HG03520 (cell line): ENCODE data around the gene CLDN20.
A peak's percentile ranks its signal among the peaks of the same experiment; 100 is the strongest.
"Not testable (repeated sequence)": the region's sequence is repeated elsewhere in the genome, so short reads cannot be mapped to it uniquely, and the experiment has no call there.

Experiments
- ATAC-seq: cut with Tn5 transposase; IDR thresholded peaks from one replicate; pipeline ENCODE4 v1.9.1; 2021; ENCODE audit warnings: mild to moderate bottlenecking, moderate library complexity; ENCODE audit not compliant: unreplicated experiment

CLDN20 gene

GRCh38 chr6:155263373-155264063 is at the start of gene CLDN20:
Gene CLDN20 (plus strand): TSS chr6:155264013. CDS start chr6:155275720, 11,707 bp downstream.
- no peak for ATAC-seq

DNA sequence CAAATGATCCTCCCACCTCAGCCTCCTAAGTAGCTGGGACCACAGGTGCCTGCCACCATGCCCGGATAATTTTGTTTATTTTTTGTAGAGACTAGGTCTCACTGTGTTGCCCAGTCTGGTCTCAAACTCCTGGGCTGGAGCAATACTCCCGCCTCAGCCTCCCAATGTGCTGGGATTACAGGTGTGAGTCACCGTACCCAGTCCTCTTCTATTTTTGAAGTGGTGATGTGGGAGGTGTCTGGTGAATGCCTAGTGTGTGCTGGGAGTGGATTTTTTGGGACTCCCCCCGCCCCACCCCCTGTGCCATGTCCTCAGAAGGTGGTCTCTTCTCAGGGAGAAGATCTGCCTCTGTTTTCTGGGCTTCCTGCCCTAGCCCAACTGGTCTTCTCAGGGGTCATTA is 47.9 kb upstream of the CLDN20 start:
- ATAC-seq, result no peak

- ATAC-seq, result no peak
Measured at GRCh38 chr6:155216312-155217046, 47.3 kb upstream of the CLDN20 start.

DNA sequence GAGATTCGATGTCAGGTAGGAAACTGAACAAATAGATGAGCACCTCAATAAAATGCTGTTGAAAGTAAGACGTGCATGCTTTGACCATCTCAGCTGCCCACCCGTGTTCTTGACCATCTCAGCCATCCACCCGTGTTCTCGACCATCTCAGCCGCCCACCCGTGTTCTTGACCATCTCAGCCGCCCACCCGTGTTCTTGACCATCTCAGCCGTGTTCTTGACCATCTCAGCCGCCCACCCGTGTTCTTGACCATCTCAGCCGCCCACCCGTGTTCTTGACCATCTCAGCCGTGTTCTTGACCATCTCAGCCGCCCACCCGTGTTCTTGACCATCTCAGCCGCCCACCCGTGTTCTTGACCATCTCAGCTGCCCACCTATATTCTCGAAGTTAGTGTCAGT is 45.1 kb upstream of the CLDN20 start:
- not testable (repeated sequence) for ATAC-seq

DNA sequence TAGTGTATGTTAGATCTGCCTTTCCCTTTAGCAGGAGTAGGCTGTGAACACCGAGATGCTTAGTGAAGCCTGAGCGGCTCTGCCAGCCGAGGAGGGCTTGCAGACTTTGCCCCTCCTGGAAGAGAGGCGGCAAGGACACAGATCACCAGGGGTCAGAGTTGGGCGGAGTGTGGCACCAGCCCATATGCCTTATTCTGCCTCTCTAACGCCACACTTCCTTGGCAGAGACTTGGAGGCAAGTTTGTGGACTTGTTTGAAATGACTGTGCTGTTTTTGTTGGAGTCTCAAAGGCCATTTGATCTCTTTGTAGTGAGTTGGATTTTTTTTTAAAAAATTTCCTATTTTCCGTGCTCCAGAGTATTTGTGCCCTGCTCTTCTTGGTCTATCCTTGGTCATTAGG is 44.5 kb upstream of the CLDN20 start:
- ATAC-seq, result no peak

- ATAC-seq, result no peak
Measured at GRCh38 chr6:155219858-155220301, 43.9 kb upstream of the CLDN20 start.

- no peak for ATAC-seq
Measured at GRCh38 chr6:155221086-155221485, 42.7 kb upstream of the CLDN20 start.

DNA sequence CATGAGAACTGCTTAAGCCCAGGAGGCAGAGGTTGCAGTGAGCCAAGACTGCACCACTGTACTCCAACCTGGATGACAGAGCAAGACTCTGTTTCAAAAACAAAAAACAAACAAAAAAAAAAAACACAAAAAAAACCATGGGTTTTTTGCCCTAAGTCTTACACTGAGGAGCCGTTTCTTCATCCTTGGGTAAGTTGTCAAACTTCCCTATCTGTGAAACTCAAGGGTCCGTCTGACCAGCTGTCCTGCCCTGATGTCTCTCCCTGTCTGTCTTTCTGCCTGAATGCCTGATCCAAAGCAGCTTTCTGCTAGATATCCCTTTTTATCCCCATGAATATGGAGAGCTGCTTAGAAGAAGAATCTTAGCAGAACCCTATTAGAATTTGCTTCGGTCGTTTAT is 41.3 kb upstream of the CLDN20 start:
- ATAC-seq, result no peak

- ATAC-seq, result peak; percentile 96
Measured at GRCh38 chr6:155223646-155224451, 40.0 kb upstream of the CLDN20 start.

- no peak for ATAC-seq
Measured at GRCh38 chr6:155224618-155225017, 39.2 kb upstream of the CLDN20 start.

DNA sequence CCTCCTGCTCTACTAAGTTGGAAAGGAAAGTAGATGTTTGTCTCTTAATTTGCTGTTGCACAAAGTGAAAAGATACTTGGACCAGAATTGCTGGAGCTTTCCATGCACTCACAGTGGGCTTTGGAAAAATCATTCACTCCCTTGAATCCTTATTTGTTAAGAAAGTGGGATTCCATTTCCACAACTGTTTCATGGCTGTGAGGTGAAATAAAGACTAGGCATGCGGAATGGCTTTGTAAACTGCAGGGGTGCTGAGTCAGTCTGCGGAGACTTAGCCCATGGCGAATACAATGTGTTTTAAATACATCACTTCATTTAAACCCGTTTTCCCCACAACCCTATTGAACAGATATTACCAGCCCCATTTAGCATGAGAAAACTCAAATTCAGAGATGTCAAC is 36.8 kb upstream of the CLDN20 start:
- ATAC-seq, result no peak

GRCh38 chr6:155228546-155229166 is 35.2 kb upstream of the CLDN20 start:
- ATAC-seq, result no peak

DNA sequence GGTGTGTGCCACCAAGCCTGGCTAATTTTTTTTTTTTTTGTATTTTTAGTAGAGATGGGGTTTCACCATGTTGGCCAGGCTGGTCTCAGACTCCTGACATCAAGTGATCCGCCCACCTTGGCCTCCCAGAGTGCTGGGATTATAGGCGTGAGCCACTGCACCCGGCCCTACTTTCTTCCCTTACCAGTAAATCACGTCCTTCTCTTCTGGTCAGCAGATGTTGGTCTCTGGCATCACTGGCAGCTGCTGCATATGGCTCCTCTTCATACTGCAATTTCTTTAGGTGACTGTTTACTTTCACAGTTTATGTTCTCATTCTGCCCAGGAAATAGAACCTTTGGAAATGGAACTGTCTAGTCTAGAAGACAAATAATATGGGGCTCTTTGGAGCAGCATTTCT is 32.8 kb upstream of the CLDN20 start:
- ATAC-seq, result not testable (repeated sequence)

- ATAC-seq, result no peak
Measured at GRCh38 chr6:155232848-155233247, 31.0 kb upstream of the CLDN20 start.

- ATAC-seq, result no peak
Measured at GRCh38 chr6:155234167-155234566, 29.6 kb upstream of the CLDN20 start.

GRCh38 chr6:155234687-155235086 is 29.1 kb upstream of the CLDN20 start:
- ATAC-seq, result no peak

- ATAC-seq, result no peak
Measured at GRCh38 chr6:155235087-155235486, 28.7 kb upstream of the CLDN20 start.

- no peak for ATAC-seq
Measured at GRCh38 chr6:155237613-155238012, 26.2 kb upstream of the CLDN20 start.

GRCh38 chr6:155240905-155241600 is 22.8 kb upstream of the CLDN20 start:
- no peak for ATAC-seq

DNA sequence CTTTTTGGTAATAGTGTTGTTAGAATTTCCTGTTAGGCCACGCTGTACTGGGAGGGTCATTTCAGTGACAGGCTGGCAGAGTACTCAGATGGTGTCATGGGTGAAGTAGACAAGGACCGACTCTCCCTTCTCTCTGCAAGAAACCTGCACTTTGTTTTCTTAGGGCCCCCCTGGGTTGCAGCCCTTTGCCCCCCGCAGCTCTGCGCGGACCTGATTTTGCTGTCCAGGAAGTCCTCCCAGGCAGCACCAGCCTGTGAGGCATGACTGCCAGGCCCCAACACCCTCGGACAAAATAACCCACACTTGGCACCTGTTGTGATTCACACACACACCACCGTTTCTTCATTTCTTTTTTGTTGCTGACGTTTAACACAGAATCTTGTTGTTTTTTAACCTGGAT is 21.8 kb upstream of the CLDN20 start:
- no peak for ATAC-seq

- no peak for ATAC-seq
Measured at GRCh38 chr6:155244434-155244833, 19.4 kb upstream of the CLDN20 start.
